GM18498 (cell line): ENCODE results near the gene NUP50.
A peak's percentile ranks its signal among the peaks of the same experiment; 100 is the strongest.
"Not testable (repeated sequence)": the region's sequence is repeated elsewhere in the genome, so short reads cannot be mapped to it uniquely, and the experiment has no call there.

Experiments
- ATAC-seq: cut with Tn5 transposase; IDR thresholded peaks from one replicate; pipeline ENCODE4 v1.9.1; 2021; ENCODE audit warnings: mild to moderate bottlenecking, moderate library complexity; ENCODE audit not compliant: unreplicated experiment

The NUP50 gene

GRCh38 chr22:45159652-45160462 is 3.9 kb upstream of the NUP50 start:
- ATAC-seq: no peak

- ATAC-seq: no peak
Measured at GRCh38 chr22:45162531-45162930, 1.2 kb upstream of the NUP50 start.

DNA sequence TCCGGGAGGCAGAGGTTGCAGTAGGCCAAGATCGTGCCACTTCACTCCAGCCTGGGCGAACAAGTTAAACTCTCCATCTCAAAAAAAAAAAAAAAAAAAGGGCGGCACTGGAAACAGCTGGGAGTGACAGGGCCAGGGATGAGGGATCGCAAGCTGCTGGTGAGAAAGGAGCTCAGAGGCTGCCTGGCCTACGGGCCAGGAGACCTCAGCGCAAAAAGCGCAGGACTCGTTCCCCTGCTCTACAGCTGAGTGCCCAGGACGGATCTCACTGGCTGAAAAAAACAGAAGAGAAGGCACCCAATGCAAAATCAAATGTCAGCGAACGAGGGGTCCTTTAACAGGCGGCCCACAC is 650 bp upstream of the NUP50 start:
- peak; percentile 2 for ATAC-seq

GRCh38 chr22:45164270-45165088 is 754 bp downstream of the NUP50 start:
- peak; percentile 35 for ATAC-seq

- no peak for ATAC-seq
Measured at GRCh38 chr22:45166932-45167331, 3.2 kb downstream of the NUP50 start.

GRCh38 chr22:45169591-45170466 is 6.1 kb downstream of the NUP50 start:
- no peak for ATAC-seq

GRCh38 chr22:45171830-45172229 is 8.1 kb downstream of the NUP50 start:
- ATAC-seq: no peak

DNA sequence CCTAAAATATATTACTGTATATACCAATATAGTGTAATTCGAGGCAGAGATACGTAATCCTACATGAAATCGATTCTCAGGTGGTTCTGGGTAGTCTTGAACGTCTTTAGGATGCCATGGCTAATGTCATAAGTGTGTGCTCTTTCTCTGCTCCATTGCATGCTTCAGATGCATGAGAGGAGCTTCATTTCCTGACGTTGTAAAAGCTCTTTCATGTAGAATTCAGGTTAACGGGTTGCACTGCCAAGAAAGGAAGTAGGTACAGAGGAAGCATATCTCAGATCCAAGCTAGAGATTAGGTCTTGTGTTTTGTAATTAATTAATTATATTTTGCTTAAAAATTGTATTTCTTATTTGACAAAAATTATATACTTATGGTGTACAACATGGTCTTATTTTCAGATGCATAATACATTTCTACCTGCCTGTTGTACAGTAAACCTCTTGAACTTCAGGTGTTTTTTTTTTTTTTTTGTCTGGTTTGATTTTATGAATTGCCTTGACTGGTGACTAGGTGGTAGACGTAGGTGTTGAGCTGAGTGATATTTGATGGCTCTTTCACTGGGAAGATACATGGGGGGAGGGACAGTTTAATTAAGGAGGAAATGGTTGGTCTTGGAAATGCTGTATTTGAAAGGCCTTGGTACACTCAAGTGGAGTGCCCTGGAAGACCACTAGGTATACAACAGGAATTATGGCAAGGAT is 9.3 kb downstream of the NUP50 start:
- ATAC-seq: no peak

- no peak for ATAC-seq
Measured at GRCh38 chr22:45179276-45180049, 15.7 kb downstream of the NUP50 start.

- ATAC-seq: no peak
Measured at GRCh38 chr22:45180146-45180679, 16.5 kb downstream of the NUP50 start.

GRCh38 chr22:45181240-45181639 is 17.5 kb downstream of the NUP50 start:
- no peak for ATAC-seq

DNA sequence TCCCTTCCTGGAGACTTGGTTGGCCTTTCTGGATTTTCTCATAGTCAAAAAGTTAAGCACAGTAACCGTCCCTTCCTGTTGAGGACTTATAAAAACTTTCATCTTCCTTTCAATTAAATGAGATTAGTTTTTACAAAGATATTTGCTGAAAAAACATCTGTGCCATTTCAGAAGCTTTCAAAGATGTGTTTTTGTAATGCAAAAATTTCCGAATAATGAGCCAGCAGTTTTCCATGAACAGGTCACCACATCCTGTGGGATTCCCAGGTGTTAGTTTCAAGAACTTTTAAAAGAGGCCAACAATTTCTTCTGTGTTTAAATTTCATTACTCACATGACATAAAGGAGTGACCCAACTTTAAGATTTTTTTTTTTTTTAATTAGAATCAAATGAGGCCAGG is 18.0 kb downstream of the NUP50 start:
- no peak for ATAC-seq

GRCh38 chr22:45183974-45184373 is 20.2 kb downstream of the NUP50 start:
- no peak for ATAC-seq

DNA sequence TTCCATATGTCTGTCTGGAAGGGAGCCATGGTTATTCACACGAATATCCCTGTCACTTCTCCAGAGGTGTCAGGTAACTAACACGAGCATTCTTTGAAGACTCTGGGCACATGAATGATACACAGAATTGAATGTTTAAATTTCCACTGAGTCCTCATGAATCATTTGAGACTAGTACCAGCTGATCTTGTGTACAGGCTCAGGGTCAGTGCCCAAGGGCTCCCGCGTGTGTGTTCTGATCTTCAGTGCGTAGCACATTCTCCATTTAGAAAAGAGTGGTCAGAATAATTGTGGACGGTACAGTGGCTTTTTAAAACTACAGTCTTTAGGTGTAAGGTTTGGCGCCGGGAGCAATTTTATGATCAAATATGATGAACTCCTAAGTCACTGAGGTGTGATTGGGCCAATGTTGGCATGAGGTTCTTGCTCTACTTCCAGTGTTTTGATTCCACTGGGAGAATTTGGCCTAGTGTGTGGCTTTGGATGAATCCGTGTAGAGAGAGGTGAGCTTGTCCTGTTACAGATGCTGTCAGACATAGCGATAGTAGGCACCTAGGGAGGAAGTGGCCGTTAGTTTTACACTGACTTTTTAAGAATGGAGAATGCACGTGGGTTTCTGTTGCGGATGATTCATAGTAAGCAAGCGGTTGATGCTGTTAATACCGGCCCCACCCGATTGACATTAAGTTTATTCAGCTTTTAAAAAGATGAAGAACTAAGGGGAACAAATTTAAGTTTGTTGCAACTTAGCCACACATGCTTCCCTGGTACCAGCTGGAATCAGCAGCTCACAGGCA is 22.2 kb downstream of the NUP50 start:
- no peak for ATAC-seq

- no peak for ATAC-seq
Measured at GRCh38 chr22:45187891-45188290, 24.2 kb downstream of the NUP50 start.

GRCh38 chr22:45188779-45189178 is 25.1 kb downstream of the NUP50 start:
- ATAC-seq: no peak

- no peak for ATAC-seq
Measured at GRCh38 chr22:45190202-45190872, 26.6 kb downstream of the NUP50 start.

DNA sequence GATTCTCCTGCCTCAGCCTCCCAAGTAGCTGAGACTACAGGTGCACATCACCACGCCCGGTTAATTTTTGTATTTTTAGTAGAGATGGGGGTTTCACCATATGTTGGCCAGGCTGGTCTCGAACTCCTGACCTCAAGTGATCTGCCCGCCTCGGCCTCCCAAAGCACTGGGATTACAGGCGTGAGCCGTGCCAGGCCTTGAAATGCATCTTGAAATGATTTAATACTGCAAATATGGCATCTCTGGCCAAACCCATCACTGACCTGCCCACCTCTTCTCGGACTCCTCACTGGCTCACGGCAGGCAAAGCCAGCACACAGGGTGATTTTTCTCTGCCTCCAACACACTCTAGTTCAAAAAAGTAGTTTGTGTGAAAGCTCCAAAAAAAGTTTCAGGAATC is 28.0 kb downstream of the NUP50 start:
- not testable (repeated sequence) for ATAC-seq
